GM18507 (cell line): ENCODE measurements around the gene JAM3.
"Not testable (repeated sequence)": the region's sequence is repeated elsewhere in the genome, so short reads cannot be mapped to it uniquely, and the experiment has no call there.

Experiments used
- DNase-seq: peaks from one replicate; pipeline ENCODE4 v3.0.0; 2011; ENCODE audit warnings: low read depth; ENCODE audit not compliant: insufficient read length; ENCODE audit errors: extremely low spot score
- FAIRE-seq: peaks from 2 replicates; lab custom pipeline; 2011; peaks lifted over from hg19 to GRCh38; lab: Jason Lieb, UNC

JAM3 gene

DNA sequence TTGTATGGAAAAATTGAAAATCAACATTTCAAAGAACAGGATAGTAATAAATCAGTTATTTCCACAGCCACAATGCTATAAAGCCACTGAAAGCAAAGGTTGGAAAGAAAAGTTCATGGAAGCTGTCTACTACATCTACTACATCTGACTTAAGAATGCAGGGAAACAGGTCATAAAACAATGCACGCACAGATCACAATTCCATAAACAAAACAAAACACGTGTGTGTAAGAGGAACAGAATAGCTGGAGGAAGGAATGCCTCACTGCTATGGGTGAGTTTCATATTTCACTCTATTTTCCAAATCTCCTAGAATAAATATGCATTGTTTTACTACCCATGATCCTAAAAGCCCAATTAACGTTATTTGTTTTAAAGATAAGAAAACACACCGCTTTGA, 88.6 kb downstream of the JAM3 start:
- DNase-seq = no peak

DNA sequence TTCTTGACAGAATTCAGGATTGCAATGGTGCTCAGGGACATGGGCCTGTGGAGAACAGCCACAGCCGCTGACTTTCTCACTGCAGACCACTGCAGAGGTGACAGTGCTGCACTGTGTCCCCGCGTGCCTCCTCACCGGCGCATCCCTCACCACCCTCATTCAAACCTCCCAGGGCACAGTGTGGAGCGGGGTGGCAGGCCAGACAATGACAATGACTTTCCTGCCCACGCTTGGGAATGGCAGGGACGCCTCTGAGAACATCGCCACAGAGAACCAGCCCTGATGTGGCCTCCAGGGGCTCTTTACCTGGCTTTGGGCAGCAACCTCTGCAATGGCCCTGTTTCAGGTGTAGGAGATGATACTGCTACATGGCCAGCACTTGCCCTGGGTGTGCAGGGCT, 89.2 kb downstream of the JAM3 start:
- no peak for DNase-seq
- FAIRE-seq = no peak

More for the DNA sequence above, 88.6 kb downstream of the JAM3 start:
- no peak for FAIRE-seq

DNA sequence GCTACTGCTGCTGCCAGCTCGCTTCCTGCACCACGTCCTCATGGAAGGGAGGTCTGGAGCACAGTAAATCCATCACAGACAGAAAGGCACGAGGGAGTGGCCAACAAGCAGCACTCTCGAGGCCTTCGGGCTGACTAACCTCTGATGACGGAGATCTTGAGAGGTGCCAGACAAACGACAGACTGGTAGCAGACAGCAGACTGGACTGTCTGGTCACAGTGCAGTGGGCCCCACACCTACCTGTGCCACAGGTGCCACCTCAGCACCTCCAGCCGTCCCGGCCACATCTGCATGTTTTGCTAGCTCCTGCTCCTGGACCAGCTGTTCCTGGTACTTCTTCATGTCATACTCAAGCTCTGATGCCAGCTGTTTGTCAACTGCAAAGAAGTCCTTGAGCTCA, 90.8 kb downstream of the JAM3 start:
- FAIRE-seq (no peak), DNase-seq (no peak)

- no peak for FAIRE-seq
- DNase-seq = no peak
These were observed 95.9 kb downstream of the JAM3 start for GRCh38 chr11:134164490-134165370.

GRCh38 chr11:134170177-134170918, 101.5 kb downstream of the JAM3 start:
- no peak for DNase-seq
- FAIRE-seq = no peak

- DNase-seq (no peak), FAIRE-seq (no peak)
These were observed 102.0 kb downstream of the JAM3 start for GRCh38 chr11:134170919-134171281.

DNA sequence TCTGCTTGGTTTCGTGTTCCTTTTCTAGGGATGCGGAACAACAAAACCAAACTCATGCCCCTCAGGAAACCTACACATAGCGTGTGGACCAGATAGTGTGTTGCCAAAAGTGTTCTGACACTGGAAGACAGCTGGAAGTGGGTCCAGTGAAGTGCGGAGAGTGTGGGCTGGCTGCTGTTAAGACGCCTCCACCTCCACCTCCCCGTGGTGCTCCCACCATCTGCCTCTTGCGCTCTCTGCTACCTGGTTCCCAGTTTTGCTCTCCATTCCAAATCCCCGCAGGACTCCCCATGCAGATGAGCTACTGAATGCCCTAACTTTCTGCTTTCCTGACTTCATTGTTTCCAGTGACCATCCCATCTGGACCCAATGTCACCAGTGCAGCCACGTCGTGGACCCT, 103.1 kb downstream of the JAM3 start:
- FAIRE-seq = no peak

GRCh38 chr11:134173296-134173695, 104.4 kb downstream of the JAM3 start:
- DNase-seq (no peak), FAIRE-seq (no peak)

More for the DNA sequence above, 103.1 kb downstream of the JAM3 start:
- DNase-seq = no peak

DNA sequence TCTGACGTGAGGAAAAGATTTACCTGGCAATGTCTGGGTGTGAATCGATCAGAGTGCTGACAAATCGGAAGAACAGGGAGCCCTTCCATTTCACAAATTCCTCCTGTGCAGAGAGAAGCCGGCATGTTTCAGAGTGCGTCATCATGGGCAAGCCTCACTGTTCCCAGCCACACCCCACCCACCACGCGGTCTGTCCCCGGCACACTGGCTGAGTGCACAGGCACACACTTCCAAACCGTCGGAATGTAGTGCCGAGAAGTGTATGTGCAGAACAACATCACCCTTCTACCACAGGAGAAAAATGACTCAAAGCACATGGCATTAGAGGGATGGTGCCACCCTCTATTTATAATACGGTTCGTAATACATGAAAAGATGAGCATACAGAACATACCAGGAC, 107.4 kb downstream of the JAM3 start:
- FAIRE-seq (no peak), DNase-seq (no peak)

- FAIRE-seq (no peak), DNase-seq (no peak)
These were observed 109.3 kb downstream of the JAM3 start for GRCh38 chr11:134178032-134178674.

DNA sequence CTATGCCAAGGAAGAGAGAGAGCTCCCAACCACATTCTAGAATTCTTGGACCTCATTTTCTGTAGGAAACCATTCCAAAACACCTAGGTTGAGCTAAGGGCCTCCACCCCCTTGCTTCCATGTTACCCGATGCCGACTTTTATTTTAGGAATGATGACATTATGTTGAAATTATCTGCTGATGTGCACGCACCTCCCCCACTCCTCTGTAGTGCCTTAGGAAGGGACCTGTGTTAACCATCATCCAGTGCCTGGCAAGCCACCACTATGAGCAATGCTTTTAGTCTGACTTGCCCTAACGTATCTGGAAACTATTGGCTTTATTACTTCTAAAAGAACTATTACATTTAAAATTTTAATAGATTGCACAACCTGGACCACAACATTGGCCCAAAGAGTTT, 112.8 kb downstream of the JAM3 start:
- FAIRE-seq = no peak

DNA sequence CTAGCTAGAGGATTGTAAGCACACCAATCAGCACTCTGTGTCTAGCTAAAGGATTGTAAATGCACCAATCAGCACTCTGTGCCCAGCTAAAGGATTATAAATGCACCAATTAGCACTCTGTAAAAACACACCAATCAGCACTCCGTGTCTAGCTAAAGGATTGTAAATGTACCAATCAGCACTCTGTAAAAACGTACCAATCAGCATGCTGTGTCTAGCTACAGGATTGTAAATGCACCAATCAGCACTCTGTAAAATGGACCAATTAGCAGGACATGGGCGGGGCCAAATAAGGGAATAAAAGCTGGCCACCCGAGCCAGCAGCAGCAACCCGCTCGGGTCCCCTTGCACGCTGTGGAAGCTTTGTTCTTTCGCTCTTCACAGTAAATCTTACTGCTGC, 119.2 kb downstream of the JAM3 start:
- DNase-seq, FAIRE-seq: not testable (repeated sequence)

More for the DNA sequence above, 112.8 kb downstream of the JAM3 start:
- DNase-seq = no peak

DNA sequence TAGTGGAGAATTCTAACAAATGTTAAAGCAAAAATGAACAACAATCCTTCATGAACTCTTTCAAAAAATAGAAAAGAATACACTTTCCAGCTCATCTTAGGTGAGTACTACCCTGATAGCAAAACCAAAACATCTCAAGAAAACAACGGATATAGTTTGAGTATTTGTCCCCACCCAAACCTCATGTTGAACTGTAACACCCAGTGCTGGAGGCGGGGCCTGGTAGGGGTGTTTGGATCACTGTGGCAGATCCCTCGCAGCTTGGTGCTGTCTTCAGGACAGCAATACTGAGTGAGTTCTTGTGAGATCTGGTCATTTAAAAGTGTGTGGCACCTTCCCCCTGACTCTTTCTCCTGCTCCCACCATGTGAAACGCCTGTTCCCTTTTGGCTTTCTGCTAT, 127.9 kb downstream of the JAM3 start:
- FAIRE-seq (no peak), DNase-seq (no peak)

DNA sequence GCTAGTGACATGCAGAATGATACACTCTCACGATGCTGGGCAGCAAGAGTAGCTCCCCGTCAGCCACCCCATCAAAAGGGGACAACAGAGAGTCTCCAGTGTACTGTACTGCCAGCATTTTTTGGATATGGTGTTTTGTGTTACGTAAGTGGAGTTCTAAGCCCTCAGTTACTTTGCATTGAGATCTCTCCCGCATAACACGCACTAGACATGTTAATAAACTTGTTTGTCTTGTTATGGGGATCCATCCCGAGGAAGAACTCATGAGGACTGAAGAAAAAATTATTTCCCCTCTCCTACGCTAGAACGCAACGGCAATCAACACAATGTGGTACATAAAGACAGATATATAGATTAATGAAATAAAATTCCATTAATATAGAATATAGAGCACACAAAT, 130.7 kb downstream of the JAM3 start:
- no peak for DNase-seq
- no peak for FAIRE-seq

DNA sequence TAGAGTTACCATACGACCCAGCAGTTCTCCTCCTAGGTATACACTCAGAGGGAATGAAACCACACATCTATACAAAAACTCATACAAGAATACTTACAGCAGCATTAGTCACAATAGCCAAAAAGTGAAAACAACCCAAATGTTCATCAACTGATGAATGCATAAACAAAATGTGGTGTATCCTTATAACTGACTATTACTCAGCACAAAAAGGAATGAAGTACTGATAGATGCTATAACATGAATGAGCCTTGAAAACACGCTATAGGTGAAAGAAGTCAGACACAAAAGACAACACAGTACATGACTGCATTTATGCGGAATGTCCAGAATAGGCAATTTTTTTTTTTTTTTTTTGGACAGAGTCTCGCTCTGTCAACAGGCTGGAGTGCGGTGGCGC, 131.8 kb downstream of the JAM3 start:
- DNase-seq (no peak), FAIRE-seq (no peak)
